NCI-H2107 treated with DMSO at 0.1 percent for 48 hours (cell line): ENCODE results near the gene ZNF442.
A peak's percentile ranks its signal among the peaks of the same experiment; 100 is the strongest.
"Not testable (repeated sequence)": the region's sequence is repeated elsewhere in the genome, so short reads cannot be mapped to it uniquely, and the experiment has no call there.

Source experiments
- DNase-seq: peaks from one replicate; lab custom pipeline; 2025; ENCODE audit not compliant: unreplicated experiment; lab: John Stamatoyannopoulos, UW

The ZNF442 gene

DNA sequence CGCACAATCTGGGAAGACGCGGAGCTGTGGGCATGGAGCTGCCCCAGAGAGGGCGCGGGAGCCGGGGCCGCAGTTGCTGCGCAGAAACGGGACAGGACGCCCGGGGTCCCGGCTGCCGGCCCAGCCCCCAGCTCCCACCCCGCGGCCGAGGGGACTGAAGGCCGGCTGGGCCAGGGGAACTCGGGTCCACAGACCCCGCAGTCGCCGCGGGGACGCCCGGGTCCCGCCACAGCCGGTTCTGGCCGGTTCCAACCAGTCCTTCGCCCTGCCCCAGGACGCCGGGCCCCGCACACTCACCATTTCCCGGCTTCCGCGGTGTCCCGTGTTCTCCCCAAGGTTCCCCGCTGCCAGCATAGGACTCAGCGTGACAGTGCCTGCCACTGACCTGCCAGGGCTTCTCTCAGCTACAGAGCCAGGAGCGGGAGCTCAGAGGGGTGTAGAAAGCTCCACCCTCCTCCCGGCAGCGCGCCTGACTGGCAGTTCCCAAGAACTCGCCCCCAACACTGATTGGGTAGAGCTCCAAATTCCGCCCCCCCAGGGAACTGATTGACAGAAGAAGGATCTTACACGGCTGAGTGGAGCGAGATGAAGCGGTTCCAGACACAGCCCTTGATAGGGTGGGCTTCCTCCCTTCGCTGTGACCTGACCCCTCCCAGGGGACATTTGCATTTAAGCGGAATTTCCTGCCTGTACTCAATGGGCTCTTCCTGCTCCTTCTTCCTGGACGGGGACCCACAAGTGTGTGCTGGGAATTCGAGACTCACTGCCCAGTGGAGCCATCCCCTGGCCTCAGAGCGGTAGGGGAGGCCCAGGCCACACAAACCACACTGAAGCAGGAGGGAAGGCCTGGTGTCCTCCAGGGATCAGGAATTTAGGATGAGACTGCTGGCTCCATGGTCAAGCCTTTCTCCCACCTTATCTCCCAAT is at the start of gene ZNF442:
Gene ZNF442, minus strand, starts transcription at position 448 of the 927 bp plus-strand sequence. CDS start 2,052 bp downstream, outside the sequence.
- peak; percentile 1 for DNase-seq

DNA sequence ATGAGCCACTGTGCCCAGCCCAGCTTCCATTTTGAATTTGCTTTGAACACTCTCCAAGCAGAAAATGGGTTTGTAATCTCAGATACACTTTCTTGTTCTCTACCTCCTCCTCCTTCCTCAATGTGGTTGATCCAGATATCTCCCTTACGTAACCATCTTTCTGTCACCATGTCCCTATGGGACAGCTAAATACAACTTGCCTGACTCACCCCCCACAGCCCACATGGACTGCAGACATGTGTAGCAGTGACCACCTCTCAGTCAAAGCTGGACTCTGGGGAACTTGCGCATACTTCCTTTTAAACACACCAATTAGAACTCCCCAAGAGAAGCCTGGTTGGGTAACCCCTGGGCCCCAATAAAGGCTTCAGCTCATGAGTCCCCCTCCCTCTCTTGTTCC is 46.4 kb upstream of the ZNF442 start:
- DNase-seq, result no peak

DNA sequence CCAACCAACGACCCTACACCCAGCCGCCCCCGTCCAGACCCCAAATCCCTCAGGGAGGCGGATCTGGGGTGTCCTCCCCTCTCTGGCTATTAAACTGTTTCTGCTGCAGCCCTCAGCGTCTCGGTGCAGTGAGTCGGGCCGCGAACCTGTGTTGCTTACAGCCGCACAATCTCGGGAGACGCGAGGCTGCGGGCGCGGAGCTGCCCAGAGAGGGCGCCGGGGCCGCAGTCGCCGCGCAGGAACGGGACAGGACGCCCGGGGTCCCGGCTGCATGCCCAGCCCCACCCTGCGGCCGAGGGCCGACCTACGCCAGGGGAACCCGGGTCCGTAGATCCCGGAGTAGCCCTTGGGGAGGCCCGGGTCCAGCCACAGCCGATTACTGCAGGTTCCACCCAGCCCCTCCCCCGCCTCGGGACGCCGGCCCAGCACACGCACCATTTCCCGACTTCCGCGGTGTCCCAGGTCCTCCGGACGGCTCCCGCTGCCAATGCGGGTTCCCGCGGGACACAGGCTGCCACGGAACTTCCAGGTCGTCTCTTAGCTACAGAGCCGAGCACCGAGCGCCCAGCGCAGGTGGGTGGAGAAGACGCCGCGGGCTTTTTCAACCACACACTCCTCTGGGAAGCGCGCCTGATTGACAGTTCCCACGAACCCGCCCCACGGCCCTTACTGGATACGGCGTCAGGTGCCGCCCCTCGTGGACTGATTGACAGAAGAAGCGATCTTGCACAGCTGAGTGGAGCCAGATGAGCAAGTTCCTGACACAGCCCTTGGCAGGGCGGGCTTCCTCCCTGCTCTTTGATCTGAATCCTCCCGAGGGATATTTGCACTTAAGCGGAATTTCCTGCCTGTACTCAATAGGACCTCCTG is 35.4 kb upstream of the ZNF442 start, which contains the start of gene ZNF799:
Gene ZNF799, minus strand, starts transcription at position 639 of the 870 bp plus-strand sequence. Its CDS starts 201 bp downstream, at position 438.
- DNase-seq, result peak; percentile 93

DNA sequence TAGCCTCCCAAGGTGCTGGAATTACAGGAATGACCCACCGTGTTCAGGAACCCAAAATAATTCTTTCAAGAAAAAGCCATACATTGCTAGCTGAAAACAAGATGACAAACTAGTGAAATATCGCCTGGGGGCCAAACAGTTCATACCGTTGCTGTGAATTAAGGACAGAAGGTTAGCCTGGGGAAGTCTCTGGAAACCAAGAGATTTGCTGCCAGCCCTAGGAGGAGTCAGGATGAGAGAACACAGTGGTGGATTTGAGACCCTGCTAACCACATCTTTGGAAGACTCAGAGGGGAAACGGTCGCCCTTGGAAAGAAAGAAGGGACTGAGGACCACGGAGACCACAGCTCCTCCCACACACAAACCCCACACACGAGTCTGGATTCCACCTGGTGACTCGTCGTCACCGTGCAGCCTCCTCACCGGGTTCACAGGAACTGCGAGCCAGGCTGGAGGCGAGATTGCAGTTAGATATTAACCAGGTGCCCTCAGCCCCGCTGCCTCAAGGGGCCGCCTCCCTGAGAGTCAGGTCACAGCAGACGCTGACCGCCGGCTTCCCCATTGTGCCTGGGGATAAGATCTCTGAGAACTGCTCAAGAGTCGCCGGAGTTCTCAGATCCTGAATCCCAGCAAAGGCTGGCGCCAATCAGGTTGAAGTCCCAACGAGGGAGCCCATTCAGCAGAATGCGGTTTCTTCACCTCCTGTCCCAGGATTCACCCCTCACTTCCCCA is 34.6 kb upstream of the ZNF442 start:
- DNase-seq, result not testable (repeated sequence)

DNA sequence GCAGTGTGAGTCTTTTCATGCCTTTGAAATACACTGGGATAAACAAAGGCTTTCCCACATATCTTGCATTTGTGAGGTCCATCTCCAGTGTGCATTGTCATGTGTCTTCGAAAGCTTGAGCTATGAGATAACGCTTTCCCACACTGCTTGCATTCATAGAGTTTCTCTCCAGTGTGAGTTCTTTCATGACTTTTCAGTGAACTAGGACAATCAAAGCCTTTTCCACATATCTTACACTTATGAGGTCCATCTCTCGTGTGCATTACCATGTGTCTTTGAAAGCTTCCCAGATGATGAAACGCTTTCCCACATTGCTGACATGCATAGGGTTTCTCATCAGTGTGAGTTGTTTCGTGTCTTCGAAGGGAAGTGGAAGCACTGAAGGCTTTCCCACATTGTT is 25.7 kb upstream of the ZNF442 start:
- DNase-seq, result not testable (repeated sequence)

DNA sequence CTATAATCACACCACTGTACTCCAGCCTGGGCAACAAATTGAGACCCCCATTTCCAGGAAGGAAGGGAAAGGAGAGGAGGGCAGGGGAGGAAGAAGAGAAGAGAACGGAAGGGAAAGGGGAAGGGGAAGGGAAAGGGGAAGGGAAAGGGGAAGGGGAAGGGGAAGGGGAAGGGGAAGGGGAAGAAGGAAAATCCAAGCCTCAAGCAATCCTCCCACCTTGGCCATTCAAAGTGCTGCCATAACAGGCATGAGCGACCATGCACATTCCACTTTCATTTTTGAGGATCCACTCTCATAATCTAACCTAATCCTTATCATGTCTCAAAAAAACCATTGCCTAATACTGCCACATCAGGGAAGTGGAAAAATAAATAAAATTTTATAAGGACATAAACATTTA is 20.9 kb upstream of the ZNF442 start:
- DNase-seq, result not testable (repeated sequence)

DNA sequence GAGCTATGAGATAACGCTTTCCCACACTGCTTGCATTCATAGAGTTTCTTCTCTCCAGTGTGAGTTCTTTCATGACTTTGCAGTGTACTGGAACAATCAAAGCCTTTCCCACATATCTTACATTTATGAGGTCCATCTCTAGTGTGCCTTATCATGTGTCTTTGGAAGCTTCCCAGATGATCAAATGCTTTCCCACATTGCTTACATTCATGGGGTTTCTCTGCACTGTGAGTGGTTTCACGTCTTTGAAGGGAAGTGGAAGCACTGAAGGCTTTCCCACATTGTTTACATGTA is 14.9 kb upstream of the ZNF442 start:
- no peak for DNase-seq

DNA sequence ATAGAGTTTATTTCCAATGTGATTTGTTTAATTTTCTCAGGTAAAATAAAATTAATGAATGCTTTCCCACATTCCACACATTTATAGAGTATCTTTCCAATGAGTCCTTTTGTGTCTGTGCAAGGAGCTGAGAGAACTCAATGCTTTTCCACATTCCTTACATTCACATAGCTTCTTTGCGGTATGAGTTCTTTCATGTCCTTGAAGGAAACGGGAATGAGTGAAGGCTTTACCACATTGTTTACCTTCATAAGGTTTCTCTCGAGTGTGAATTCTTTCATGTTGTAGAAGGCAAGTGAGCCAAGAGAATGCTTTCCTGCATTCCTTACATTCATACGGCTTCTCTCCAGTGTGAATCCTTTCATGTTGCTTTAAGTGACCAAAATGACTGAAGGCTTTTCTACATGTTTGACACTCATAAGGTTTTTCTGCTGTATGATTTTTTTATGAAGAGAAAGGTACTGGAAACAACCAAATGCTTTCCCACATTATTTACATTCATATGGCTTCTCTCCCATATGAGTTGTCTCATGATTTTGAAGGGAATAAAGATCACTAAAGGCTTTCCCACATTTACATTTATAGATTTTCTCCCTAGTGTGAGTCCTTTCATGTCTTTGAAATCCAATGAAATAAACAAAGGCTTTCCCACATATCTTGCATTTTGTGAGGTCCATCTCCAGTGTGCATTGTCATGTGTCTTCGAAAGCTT is 14.4 kb upstream of the ZNF442 start:
- no peak for DNase-seq

DNA sequence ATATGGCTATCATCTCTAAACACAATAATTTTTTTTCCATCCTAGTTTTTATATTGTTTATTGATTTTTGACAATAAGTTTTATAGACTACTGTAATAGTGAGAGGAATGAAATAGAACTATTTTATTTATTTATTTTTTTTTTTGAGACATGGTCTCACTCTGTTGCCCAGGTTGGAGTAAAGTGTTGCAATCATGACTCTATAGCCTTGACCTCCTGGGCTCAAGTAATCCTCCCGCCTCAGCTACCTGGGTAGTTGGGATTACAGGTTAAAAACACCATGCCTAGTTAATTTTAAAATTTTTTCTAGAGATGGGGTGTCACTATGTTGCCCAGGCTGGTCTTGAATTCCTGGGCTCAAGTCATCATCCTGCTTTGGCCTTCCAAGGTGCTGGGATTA is 8.5 kb upstream of the ZNF442 start:
- DNase-seq, result no peak

DNA sequence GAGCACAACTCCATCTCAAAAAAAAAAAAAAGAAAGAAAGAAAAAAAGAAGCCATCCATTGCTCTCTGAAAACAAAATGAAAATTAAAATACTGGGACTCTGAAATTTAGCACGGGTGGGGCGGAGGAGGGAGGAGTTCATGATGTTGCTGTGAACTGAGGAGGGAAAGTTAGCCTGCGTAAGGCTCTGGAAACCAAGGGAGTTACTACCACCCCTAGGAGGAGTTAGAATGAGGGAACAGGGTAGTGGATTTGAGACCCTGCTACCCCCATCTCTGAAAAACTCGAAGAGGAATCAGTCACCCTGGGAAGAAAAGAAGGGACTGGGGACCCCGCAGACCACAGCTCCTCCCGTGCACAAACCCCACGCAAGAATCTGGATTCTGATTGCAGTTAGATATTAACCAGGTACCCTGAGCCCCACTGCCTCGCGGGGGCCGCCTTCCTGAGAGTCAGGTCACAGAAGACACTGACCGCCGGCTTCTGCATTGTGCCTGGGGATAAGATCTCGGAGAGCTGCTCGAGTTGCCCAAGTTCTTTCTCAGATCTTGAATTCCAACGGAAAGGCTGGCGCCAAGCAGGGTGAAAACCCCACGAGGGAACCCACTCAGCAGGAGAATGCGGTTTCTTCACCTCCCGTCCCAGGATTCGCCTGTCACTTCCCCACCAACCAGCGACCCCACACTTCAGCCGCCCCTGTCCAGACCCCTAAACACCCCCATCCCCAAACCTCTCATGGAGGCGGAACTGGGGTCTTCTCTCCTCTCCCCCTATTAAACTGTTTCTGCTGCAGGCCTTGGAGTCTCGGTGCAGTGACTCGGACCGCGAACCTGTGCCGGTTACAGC is 870 bp downstream of the ZNF442 start:
- no peak for DNase-seq

DNA sequence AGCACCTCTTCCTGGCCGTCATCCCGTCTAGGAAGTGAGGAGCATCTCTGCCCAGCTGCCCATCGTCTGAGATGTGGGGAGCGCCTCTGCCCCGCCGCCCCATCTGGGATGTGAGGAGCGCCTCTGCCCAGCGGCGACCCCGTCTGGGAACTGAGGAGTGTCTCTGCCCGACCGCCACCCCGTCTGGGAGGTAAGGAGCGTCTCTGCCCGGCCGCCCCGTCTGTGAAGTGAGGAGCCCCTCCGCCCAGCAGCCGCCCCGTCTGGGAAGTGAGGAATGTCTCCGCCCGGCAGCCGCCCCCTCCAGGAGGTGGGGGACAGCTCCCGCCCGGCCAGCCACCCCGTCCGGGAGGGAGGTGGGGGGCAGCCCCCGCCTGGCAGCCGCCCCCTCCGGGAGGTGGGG is 3.2 kb downstream of the ZNF442 start:
- DNase-seq, result not testable (repeated sequence)

DNA sequence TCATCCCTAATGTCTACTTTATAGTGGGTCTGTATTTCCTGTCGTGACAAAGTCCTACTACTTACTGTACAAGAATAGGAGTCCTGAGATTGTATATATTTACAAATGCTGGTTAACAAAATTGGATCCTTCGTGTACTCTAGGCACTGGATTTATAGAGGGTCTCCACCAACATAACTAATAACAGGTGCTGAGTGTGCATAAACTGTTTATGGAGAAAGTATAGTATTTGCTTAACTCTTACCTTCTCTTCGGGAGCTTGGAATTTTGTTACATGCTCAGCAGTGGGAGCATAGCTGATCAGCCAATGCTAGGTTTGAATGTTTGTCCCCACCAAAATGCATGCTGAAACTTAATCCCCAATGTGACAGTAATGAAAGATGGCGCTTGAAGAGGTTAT is 12.1 kb downstream of the ZNF442 start:
- DNase-seq, result no peak

DNA sequence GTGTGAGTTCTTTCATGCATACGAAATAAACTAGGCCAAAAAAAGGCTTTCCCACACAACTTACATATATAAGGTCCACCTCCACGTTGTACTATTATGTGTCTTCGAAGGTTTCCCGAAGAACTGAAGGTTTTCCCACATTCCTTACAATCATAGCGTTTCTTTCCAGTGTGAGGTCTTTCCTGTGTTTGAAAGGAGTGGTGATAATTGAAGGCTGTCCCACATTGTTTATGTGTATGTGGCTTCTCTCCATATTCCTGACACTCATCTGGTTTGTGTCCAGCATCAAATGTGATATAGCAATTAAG is 14.6 kb downstream of the ZNF442 start:
- DNase-seq, result no peak

DNA sequence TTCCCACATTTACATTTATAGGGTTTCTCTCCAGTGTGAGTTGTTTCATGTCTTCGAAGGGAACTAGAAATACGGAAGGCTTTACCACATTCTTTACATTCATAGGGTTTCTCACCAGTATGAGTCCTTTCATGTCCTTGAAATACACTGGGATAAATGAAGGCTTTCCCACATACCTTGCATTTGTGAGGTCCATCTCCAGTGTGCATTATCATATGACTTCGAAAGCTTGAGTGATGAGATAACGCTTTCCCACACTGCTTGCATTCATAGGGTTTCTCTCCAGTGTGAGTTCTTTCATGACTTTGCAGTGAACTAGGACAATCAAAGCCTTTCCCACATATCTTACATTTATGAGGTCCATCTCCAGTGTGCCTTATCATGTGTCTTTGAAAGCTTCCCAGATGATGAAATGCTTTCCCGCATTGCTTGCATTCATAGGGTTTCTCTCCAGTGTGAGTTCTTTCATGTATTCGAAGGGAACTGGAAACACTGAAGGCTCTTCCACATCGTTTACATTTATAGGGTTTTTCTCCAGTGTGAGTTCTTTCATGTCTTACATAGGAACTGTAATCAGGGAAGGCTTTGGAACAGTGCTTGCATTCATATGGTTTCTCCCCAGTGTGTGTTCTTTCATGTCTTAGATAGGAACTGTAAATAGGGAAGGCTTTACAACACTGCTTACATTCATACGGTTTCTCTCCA is 15.1 kb downstream of the ZNF442 start:
- DNase-seq, result no peak

DNA sequence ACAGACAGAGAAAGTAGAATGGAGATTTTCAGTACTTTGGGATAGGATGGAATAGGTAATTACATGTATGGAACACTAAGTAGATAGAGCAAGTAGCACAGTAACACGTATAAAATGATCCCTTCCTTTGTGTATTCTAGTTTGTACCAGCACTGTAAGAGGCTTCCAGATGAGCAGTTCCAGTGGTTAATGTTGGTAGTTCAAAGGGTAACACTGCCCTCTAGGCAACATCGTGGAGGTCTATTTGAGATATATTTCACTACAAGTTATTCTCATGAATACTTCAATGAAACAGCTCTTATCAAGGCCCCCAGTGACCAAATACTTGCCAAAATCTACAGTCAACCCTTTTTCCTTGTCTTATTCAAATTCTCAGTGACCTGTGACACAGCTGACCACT is 18.6 kb downstream of the ZNF442 start:
- no peak for DNase-seq

DNA sequence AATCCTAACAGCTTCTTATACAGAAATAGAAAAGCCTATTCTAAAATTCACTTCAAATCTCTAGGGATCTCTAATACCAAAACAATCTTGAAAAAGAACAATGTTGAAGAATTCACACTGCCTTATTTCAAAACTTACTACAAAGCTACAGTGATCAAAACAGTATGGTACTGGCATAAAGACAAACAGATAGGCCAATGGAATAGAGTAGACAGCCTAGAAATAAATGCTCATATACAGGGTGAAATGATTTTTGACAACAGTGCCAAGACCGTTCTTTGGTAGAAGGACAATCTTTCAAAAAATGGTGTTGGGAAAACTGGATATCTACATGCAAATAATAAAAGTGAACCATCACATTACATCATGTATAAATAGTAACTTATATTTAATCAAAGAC is 20.3 kb downstream of the ZNF442 start:
- no peak for DNase-seq

DNA sequence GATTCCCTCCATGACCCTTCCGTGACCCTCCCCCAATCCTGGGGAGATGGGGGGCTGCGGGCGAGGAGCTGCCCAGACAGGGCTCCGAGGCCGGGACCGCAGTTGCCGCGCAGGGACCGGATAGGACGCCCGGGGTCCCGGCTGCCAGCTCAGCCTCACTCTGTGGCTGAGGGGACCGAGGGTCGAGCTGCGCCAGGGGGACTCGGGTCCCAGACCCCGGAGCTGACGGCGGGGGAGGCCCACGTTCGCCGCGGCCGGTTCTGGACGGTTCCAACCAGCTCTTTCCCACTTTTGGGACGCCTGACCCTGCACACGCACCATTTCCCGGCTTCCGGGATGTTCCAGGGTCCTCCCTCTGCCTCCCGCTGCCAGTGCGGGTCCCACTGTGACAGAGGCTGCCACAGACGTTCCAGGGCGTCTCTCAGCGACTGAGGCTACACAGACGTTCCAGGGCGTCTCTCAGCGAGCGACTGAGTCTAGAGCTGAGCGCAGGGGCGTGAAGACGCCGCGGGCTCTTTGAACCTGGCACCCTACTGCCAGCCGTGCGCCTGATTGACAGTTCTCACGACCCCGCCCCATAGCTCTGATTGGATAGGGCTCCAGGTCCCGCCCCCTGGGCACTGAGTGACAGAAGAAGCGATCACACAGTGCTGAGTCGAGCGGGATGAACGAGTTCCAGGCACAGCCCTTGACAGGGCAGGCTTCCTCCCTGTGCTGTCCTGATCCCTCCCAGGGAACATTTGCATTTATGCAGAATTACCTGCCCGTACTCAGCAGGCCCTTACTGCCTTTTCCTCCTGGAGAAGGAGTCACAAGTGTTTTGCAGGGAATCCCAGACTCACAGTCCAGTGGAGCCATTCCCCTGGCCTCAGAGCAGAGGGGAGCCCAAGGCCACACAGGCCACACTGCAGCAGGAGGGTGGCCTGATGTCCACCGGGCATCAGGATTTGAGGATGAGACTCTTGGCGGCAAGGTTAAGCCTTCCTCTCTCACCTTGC is 32.0 kb downstream of the ZNF442 start, which contains the start of gene ZNF563:
Gene ZNF563, minus strand, starts transcription at position 472 of the 998 bp plus-strand sequence. Its CDS starts 151 bp downstream, at position 321.
- DNase-seq, result no peak
